ENCODE data around the gene SMAD6.

SMAD6 gene

DNA sequence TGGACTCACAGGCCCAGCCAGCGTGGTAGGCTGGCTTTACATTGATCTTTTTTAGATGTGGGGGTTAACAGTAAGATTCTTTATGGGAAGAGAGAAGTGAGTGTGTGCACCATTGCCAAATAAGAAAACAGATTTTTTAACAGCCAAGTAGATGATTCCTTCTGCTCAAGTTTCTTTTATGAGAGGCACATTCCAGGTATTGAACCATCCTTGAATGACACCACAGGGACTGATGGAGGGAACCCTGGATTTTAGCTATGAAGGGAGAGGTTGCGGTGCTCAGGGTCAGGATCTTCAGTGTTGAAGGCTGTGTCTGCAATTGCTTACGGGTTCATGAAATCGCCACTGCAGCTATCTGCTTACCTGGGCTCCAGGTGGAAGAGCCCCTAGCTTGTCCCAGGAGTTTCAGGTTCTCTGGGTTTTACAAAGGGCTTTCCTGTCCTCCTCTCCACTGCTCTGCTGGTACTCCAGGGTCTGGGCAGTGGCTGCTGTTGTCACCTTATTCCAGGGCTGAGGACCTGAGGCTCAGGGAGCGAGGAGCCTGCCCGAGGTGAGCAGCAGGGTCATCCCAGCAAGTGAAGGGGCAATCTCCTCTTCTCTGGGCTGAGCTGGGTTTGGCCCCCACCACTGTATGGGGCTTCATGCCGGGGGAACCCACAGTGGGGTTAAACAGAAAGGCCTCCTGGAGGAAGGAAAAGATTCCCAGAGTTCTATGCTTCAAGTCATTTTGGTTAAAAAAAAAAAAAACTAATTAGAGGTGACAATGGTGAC, 53.4 kb downstream of the SMAD6 start:
- no peaks in the 10 kb centered on the region for H3K9me2 ChIP-seq (replicated peaks; ENCODE audit: insufficient read depth, low read length)
- no peak overlapping the region for H3K27ac ChIP-seq (ENCODE audit: low read length)
- H3K79me2 ChIP-seq (ENCODE audit: low read length), result no peaks in the 10 kb centered on the region
- no peaks in the 10 kb centered on the region for H3K27me3 ChIP-seq (replicated peaks; ENCODE audit: insufficient read depth, low read length)
- H4K20me1 ChIP-seq (ENCODE audit: insufficient read depth, low read length), result no peaks in the 10 kb centered on the region
- H3K9me3 ChIP-seq (replicated peaks; ENCODE audit: insufficient read depth, low read length), result no peaks in the 10 kb centered on the region
- no peaks in the 10 kb centered on the region for H3F3A ChIP-seq (ENCODE audit: insufficient read depth, low read length)
- TF ChIP-seq, protein P1, sequence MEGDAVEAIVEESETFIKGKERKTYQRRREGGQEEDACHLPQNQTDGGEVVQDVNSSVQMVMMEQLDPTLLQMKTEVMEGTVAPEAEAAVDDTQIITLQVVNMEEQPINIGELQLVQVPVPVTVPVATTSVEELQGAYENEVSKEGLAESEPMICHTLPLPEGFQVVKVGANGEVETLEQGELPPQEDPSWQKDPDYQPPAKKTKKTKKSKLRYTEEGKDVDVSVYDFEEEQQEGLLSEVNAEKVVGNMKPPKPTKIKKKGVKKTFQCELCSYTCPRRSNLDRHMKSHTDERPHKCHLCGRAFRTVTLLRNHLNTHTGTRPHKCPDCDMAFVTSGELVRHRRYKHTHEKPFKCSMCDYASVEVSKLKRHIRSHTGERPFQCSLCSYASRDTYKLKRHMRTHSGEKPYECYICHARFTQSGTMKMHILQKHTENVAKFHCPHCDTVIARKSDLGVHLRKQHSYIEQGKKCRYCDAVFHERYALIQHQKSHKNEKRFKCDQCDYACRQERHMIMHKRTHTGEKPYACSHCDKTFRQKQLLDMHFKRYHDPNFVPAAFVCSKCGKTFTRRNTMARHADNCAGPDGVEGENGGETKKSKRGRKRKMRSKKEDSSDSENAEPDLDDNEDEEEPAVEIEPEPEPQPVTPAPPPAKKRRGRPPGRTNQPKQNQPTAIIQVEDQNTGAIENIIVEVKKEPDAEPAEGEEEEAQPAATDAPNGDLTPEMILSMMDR (IDR thresholded peaks at IDR 0.05; ENCODE audit: low read length), result no peak
- TF ChIP-seq EZH2 (optimal IDR thresholded peaks at IDR 0.05; ENCODE audit: low read depth, low read length) (no peak), EZH2phosphoT487 (IDR thresholded peaks at IDR 0.05; ENCODE audit: low read length) (no peak)
- no peak overlapping the region for H3K9ac ChIP-seq (ENCODE audit: low read length)
- H2AFZ ChIP-seq (ENCODE audit: low read length), result no peak overlapping the region
- H3K4me2 ChIP-seq (ENCODE audit: low read depth, low read length), result no peak overlapping the region
- DNase-seq, result no peak
- no peaks in the 10 kb centered on the region for H3K4me1 ChIP-seq (ENCODE audit: low read length)
- no peak overlapping the region for H3K4me3 ChIP-seq (ENCODE audit: low read length)
- no peaks in the 10 kb centered on the region for H3K36me3 ChIP-seq (replicated peaks; ENCODE audit: insufficient read depth, low read length)

DNA sequence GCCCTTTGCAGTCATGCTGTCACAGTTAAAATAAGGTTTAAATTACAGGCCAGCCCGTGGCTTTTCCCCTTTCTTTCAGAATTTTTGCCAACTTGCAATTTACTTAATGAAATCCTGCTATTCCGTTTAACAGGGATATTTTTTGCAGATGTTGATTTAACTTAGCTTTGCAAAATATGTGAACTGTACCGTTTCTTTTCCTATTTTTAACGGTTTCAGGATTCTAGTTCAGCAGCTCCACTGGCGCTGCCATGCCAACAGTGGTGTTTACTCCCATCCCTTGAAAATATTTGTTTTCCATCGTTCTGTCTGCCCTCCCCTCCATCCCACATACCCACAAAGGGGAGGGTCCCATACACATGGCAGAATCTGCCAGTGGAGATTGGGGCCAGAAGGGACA, 54.3 kb downstream of the SMAD6 start:
- Histone ChIP-seq H3K79me2 (ENCODE audit: low read length) (no peaks in the 10 kb centered on the region), H3K27ac (ENCODE audit: low read length) (no peak overlapping the region), H3K9me3 (replicated peaks; ENCODE audit: insufficient read depth, low read length) (no peaks in the 10 kb centered on the region), H3K4me2 (ENCODE audit: low read depth, low read length) (no peak overlapping the region), H3K27me3 (replicated peaks; ENCODE audit: insufficient read depth, low read length) (no peaks in the 10 kb centered on the region), H2AFZ (ENCODE audit: low read length) (no peak overlapping the region), H3K36me3 (replicated peaks; ENCODE audit: insufficient read depth, low read length) (no peaks in the 10 kb centered on the region), H3K9me2 (replicated peaks; ENCODE audit: insufficient read depth, low read length) (no peaks in the 10 kb centered on the region), H4K20me1 (ENCODE audit: insufficient read depth, low read length) (no peaks in the 10 kb centered on the region), H3K4me1 (ENCODE audit: low read length) (no peaks in the 10 kb centered on the region), H3F3A (ENCODE audit: insufficient read depth, low read length) (no peaks in the 10 kb centered on the region), H3K4me3 (ENCODE audit: low read length) (no peak overlapping the region), H3K9ac (ENCODE audit: low read length) (no peak overlapping the region)
- DNase-seq, result no peak
- TF ChIP-seq EZH2 (optimal IDR thresholded peaks at IDR 0.05; ENCODE audit: low read depth, low read length) (no peak), EZH2phosphoT487 (IDR thresholded peaks at IDR 0.05; ENCODE audit: low read length) (no peak)
- TF ChIP-seq, protein P1 (IDR thresholded peaks at IDR 0.05; ENCODE audit: low read length), result no peak

DNA sequence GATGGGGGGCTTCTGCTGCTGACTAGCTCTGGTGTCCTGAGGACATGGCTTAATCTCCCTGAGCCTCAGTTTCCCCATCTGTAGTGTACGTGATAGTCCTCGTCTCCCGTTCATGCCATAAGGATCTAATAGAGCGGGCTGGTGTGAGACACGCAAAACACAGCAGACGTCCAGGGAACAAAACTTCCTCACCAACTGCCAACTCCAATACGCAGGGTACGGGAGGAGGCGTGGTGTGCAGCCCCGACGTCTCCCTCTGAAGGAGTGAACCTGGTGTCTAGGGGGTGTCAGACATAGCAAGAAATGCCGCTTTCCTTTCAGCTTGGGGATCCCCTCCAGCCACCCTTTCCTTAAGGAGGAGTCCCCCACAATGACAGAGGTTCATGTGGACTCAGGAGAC, 55.0 kb downstream of the SMAD6 start:
- H3K9me3 ChIP-seq (replicated peaks; ENCODE audit: insufficient read depth, low read length), result no peaks in the 10 kb centered on the region
- TF ChIP-seq EZH2phosphoT487 (IDR thresholded peaks at IDR 0.05; ENCODE audit: low read length) (no peak), EZH2 (optimal IDR thresholded peaks at IDR 0.05; ENCODE audit: low read depth, low read length) (no peak)
- TF ChIP-seq, protein P1 (IDR thresholded peaks at IDR 0.05; ENCODE audit: low read length), result no peak
- no peak for DNase-seq
- no peak overlapping the region for H3K9ac ChIP-seq (ENCODE audit: low read length)
- no peak overlapping the region for H3K4me3 ChIP-seq (ENCODE audit: low read length)
- H3K4me2 ChIP-seq (ENCODE audit: low read depth, low read length), result no peak overlapping the region
- peaks cover 3% of the 10 kb centered on the region; the same call in 1 of the 2 replicates for H3K27me3 ChIP-seq (replicated peaks; ENCODE audit: insufficient read depth, low read length)
- H3K36me3 ChIP-seq (replicated peaks; ENCODE audit: insufficient read depth, low read length), result no peaks in the 10 kb centered on the region
- no peaks in the 10 kb centered on the region for H3F3A ChIP-seq (ENCODE audit: insufficient read depth, low read length)
- no peaks in the 10 kb centered on the region for H3K9me2 ChIP-seq (replicated peaks; ENCODE audit: insufficient read depth, low read length)
- H4K20me1 ChIP-seq (ENCODE audit: insufficient read depth, low read length), result no peaks in the 10 kb centered on the region
- no peaks in the 10 kb centered on the region for H3K4me1 ChIP-seq (ENCODE audit: low read length)
- H3K79me2 ChIP-seq (ENCODE audit: low read length), result no peaks in the 10 kb centered on the region
- no peak overlapping the region for H3K27ac ChIP-seq (ENCODE audit: low read length)
- H2AFZ ChIP-seq (ENCODE audit: low read length), result no peak overlapping the region

Measured in MM.1S (cell line).